IMR-90 (cell line): ENCODE results near the gene D2HGDH. TPM values are rescaled to one million over a fixed set of nuclear protein-coding genes. Genes with fewer than 3 reads are reported as not detected.

Experiments used
- ATAC-seq: fragments of 200-7000 bp; cut with Tn5 transposase; 2 replicates; pipeline ENCODE4 v1.9.1; 2020; ENCODE audit warnings: low read depth, mild to moderate bottlenecking, moderate library complexity
- BruUV-seq: library from RNA; stranded (reverse); fragments of 400-500 nt; replicated peaks from 2 replicates; lab custom pipeline; 2021; lab: Mats Ljungman, UMichigan
- CTCF ChIA-PET: fragments of 300-600 bp; formaldehyde crosslinking; extraction: SDS; loops from one replicate; lab custom pipeline; 2021; ENCODE audit warnings: antibody characterized with exemption; lab: Yijun Ruan, JAX
- POLR2A ChIA-PET: fragments of 300-600 bp; sonication (Branson Sonifier 250); formaldehyde crosslinking; loops from one replicate; lab custom pipeline; 2022; ENCODE audit warnings: antibody characterized with exemption; ENCODE audit not compliant: unreplicated experiment; lab: Charles Lee
- DNase-seq: peaks from one replicate; pipeline ENCODE4 v3.0.0; 2013
- H2AFZ ChIP-seq: replicated peaks from 2 replicates; pipeline ENCODE3; 2013; ENCODE audit warnings: low read length, mild to moderate bottlenecking; ENCODE audit not compliant: poor library complexity
- H2AK5ac ChIP-seq: 2 replicates; pipeline ENCODE4 v1.6.1; 2013; ENCODE audit warnings: low read depth, low read length, inconsistent platforms
- H2AK9ac ChIP-seq: replicated peaks from 2 replicates; pipeline ENCODE3; 2013; ENCODE audit warnings: mild to moderate bottlenecking, low read depth, low read length, moderate library complexity; ENCODE audit not compliant: poor library complexity
- H2BK120ac ChIP-seq: 2 replicates; pipeline ENCODE4 v1.6.1; 2013; ENCODE audit warnings: low read depth, low read length, inconsistent platforms
- H2BK15ac ChIP-seq: 3 replicates; pipeline ENCODE4 v1.6.1; 2013; ENCODE audit warnings: low read depth, low read length, inconsistent platforms
- H2BK20ac ChIP-seq: 2 replicates; pipeline ENCODE4 v1.6.1; 2013; ENCODE audit warnings: low read depth, mild to moderate bottlenecking, inconsistent platforms, low read length, moderate library complexity
- H2BK5ac ChIP-seq: 2 replicates; pipeline ENCODE4 v1.6.1; 2013; ENCODE audit warnings: mild to moderate bottlenecking, low read depth, low read length, inconsistent platforms; ENCODE audit not compliant: poor library complexity, severe bottlenecking
- H3K14ac ChIP-seq: replicated peaks from 2 replicates; pipeline ENCODE4 v1.6.1; 2013; ENCODE audit warnings: low read depth, low read length, inconsistent platforms
- H3K18ac ChIP-seq: 2 replicates; pipeline ENCODE4 v1.6.1; 2013; ENCODE audit warnings: low read depth, low read length, control low read depth
- H3K23ac ChIP-seq: 2 replicates; pipeline ENCODE4 v1.6.1; 2013; ENCODE audit warnings: low read depth, low read length, inconsistent platforms
- H3K27ac ChIP-seq: 2 replicates; pipeline ENCODE4 v1.5.1; 2013; ENCODE audit warnings: mild to moderate bottlenecking, control low read depth, low read length; ENCODE audit not compliant: insufficient read depth
- H3K27me3 ChIP-seq: 2 replicates; pipeline ENCODE4 v1.6.1; 2013; ENCODE audit warnings: low read length; ENCODE audit not compliant: control insufficient read depth, insufficient read depth
- H3K36me3 ChIP-seq: 2 replicates; pipeline ENCODE4 v1.6.1; 2013; ENCODE audit warnings: low read length, mixed read lengths; ENCODE audit not compliant: control insufficient read depth, insufficient read depth
- H3K4ac ChIP-seq: 2 replicates; pipeline ENCODE4 v1.6.1; 2013; ENCODE audit warnings: low read depth, low read length, inconsistent platforms
- H3K4me1 ChIP-seq: 2 replicates; pipeline ENCODE4 v1.6.1; 2013; ENCODE audit warnings: low read length, mixed read lengths; ENCODE audit not compliant: control insufficient read depth, insufficient read depth
- H3K4me2 ChIP-seq: 2 replicates; pipeline ENCODE4 v1.6.1; 2013; ENCODE audit warnings: low read depth, mild to moderate bottlenecking, control low read depth, low read length, moderate library complexity
- H3K4me3 ChIP-seq: 2 replicates; pipeline ENCODE4 v1.5.1; 2013; ENCODE audit warnings: low read depth, mild to moderate bottlenecking, control low read depth, low read length, moderate library complexity; ENCODE audit not compliant: insufficient read depth
- H3K56ac ChIP-seq: 2 replicates; pipeline ENCODE4 v1.6.1; 2013; ENCODE audit warnings: low read length, inconsistent platforms; ENCODE audit not compliant: insufficient read depth; ENCODE audit errors: extremely low read depth
- H3K79me1 ChIP-seq, 2 experiments: 2 replicates each; pipeline ENCODE4 v1.6.1; 2013; ENCODE audit warnings: low read length in 2 of 2, inconsistent platforms in 1 of 2, low read depth in 1 of 2
- H3K9ac ChIP-seq: 2 replicates; pipeline ENCODE4 v1.6.1; 2013; ENCODE audit warnings: low read depth, low read length, control low read depth
- H3K9me1 ChIP-seq: 2 replicates; pipeline ENCODE4 v1.6.1; 2013; ENCODE audit warnings: low read length, inconsistent platforms; ENCODE audit not compliant: insufficient read depth
- H3K9me3 ChIP-seq: 2 replicates; pipeline ENCODE4 v1.6.1; 2013; ENCODE audit warnings: low read length; ENCODE audit not compliant: control insufficient read depth, insufficient read depth
- H4K20me1 ChIP-seq: 2 replicates; pipeline ENCODE4 v1.6.1; 2013; ENCODE audit warnings: low read length, inconsistent platforms; ENCODE audit not compliant: insufficient read depth
- H4K5ac ChIP-seq: 2 replicates; pipeline ENCODE4 v1.6.1; 2013; ENCODE audit warnings: mild to moderate bottlenecking, low read depth, low read length, control low read depth
- H4K8ac ChIP-seq, 2 experiments: 2 replicates each; pipeline ENCODE4 v1.6.1; 2013; ENCODE audit warnings: low read depth in 2 of 2, low read length in 2 of 2, control low read depth in 1 of 2, inconsistent platforms in 1 of 2
- H4K91ac ChIP-seq: 2 replicates; pipeline ENCODE4 v1.6.1; 2013; ENCODE audit warnings: low read depth, low read length, inconsistent platforms; ENCODE audit not compliant: insufficient read depth
- BHLHE40 ChIP-seq: fragments of 150-350 bp; IDR thresholded peaks from 2 replicates; pipeline ENCODE4 v1.6.1; 2016; ENCODE audit warnings: mild to moderate bottlenecking, low read depth, low read length
- CEBPB ChIP-seq: IDR thresholded peaks from 2 replicates; pipeline ENCODE4 v1.6.1; 2012; ENCODE audit warnings: low read depth, low read length, improper control_type of control experiment
- CTCF ChIP-seq: conservative IDR thresholded peaks from 2 replicates; pipeline ENCODE4 v1.5.1; 2012; ENCODE audit warnings: mild to moderate bottlenecking, low read depth, low read length, improper control_type of control experiment
- ELK1 ChIP-seq: fragments of 150-350 bp; IDR thresholded peaks from 2 replicates; pipeline ENCODE4 v1.6.1; 2016; ENCODE audit warnings: low read depth, mild to moderate bottlenecking, low read length, moderate library complexity, borderline replicate concordance
- FOS ChIP-seq: fragments of 150-350 bp; IDR thresholded peaks from 2 replicates; pipeline ENCODE4 v1.6.1; 2016; ENCODE audit warnings: low read depth, low read length
- MAZ ChIP-seq: IDR thresholded peaks from 2 replicates; pipeline ENCODE4 v1.6.1; 2012; ENCODE audit warnings: low read depth, mild to moderate bottlenecking, low read length, improper control_type of control experiment, moderate library complexity, borderline replicate concordance
- MXI1 ChIP-seq: IDR thresholded peaks from 2 replicates; pipeline ENCODE4 v1.6.1; 2012; ENCODE audit warnings: low read depth, mild to moderate bottlenecking, low read length, moderate library complexity, borderline replicate concordance
- NFE2L2 ChIP-seq: fragments of 150-350 bp; IDR thresholded peaks from 2 replicates; pipeline ENCODE4 v1.6.1; 2016; ENCODE audit warnings: low read depth, mild to moderate bottlenecking, low read length
- POLR2A ChIP-seq: IDR thresholded peaks from 2 replicates; pipeline ENCODE4 v1.6.1; 2012; ENCODE audit warnings: mild to moderate bottlenecking, low read depth, low read length
- RFX5 ChIP-seq: IDR thresholded peaks from 2 replicates; pipeline ENCODE4 v1.8.0; 2012; ENCODE audit warnings: low read depth, mild to moderate bottlenecking, low read length, moderate library complexity
- WGBS, 2 experiments: methylation state at CpG; one replicate each; pipeline versions ENCODE4 v1.1.5 to v1.1.7; 2013; ENCODE audit warnings: missing lambda C conversion rate in 2 of 2; ENCODE audit not compliant: insufficient read length in 1 of 2; ENCODE audit errors: extremely low coverage in 2 of 2; 5-methylcytosine and 5-hydroxymethylcytosine counted together
- dilution Hi-C: fragments of 300-500 bp; cut with HindIII; formaldehyde crosslinking; loops from one replicate; pipeline ENCODE4 v1.14.3; 2018; ENCODE audit warnings: low sequenced_read_pairs; ENCODE audit not compliant: unreplicated experiment
- in situ Hi-C: fragments of 300-500 bp; cut with MboI; formaldehyde crosslinking; loops from 3 replicates; pipeline ENCODE4 v1.14.3; 2019; ENCODE audit warnings: low sequenced_read_pairs, inconsistent platforms, mixed read lengths
- intact Hi-C: fragments of 100-400 bp; cut with micrococcal nuclease; formaldehyde crosslinking; loops from 2 replicates; pipeline ENCODE4 v1.10.0; 2022
- polyA plus RNA-seq, 3 experiments: library from polyadenylated mRNA; depleted of rRNA; stranded (reverse); fragments of >200 nt; gene quantifications; 2 replicates each; pipeline ENCODE4 v1.2.3, GENCODE V29; 2012; ENCODE audit warnings: low replicate concordance in 1 of 3
- total RNA-seq: library from RNA; depleted of rRNA; stranded (reverse); fragments of >200 nt; gene quantifications from 2 replicates; pipeline ENCODE4 v1.2.3, GENCODE V29; 2012

The D2HGDH gene
- total and polyA plus RNA-seq, 2 of the 4 experiments (the other 2 are of a cell fraction) = 6.3 to 22.1 TPM

GRCh38 chr2:241752689-241753276, 18.4 kb downstream of the D2HGDH start:
- TF ChIP-seq BHLHE40 (no peak), CEBPB (no peak), POLR2A (no peak), NFE2L2 (no peak), MXI1 (no peak), RFX5 (no peak), FOS (no peak), ELK1 (no peak), CTCF (no peak), MAZ (no peak)
- intact Hi-C loops = no loop called here
- WGBS, 2 experiments = 95% methylated on average over 9 of the region's 21 CpGs; no CpG with 5 or more reads in 1 of the 2 experiments

More at GRCh38 chr2:241752689-241753276, 18.4 kb downstream of the D2HGDH start:
- no peak overlapping the region for H3K4ac ChIP-seq
- ChIA-PET POLR2A (no interaction called here), CTCF (no interaction called here)
- no peak overlapping the region for H2BK15ac ChIP-seq
- no peak overlapping the region for H4K91ac ChIP-seq
- H3K27ac ChIP-seq = no peak overlapping the region
- no peak overlapping the region for H3K14ac ChIP-seq
- no peak overlapping the region for H3K23ac ChIP-seq
- H4K8ac ChIP-seq = no peak overlapping the region
- H3K4me1 ChIP-seq = no peaks in the 10 kb centered on the region
- H3K18ac ChIP-seq = no peak overlapping the region
- no peak overlapping the region for H2AK5ac ChIP-seq
- in situ Hi-C loops (no loop called here), dilution Hi-C loops (no loop called here)
- H3K9ac ChIP-seq = no peak overlapping the region
- no peak overlapping the region for H3K56ac ChIP-seq
- BruUV-seq = no TSS peak
- H2BK120ac ChIP-seq = no peak overlapping the region
- no peak overlapping the region for H3K4me3 ChIP-seq
- H3K4me2 ChIP-seq = no peak overlapping the region
- H3K79me1 ChIP-seq = no peaks in the 10 kb centered on the region
- DNase-seq (no peak), ATAC-seq (no peak)
- H4K5ac ChIP-seq = no peak overlapping the region
- H2BK20ac ChIP-seq = no peak overlapping the region
- H2AK9ac ChIP-seq = peak overlapping the region; percentile 28
- no peaks in the 10 kb centered on the region for H3K9me3 ChIP-seq
- no peak overlapping the region for H2BK5ac ChIP-seq
- H4K20me1 ChIP-seq = no peaks in the 10 kb centered on the region; the same call in 1 of the 2 replicates
- H2AFZ ChIP-seq = peak overlapping the region; percentile 33
- H3K9me1 ChIP-seq = no peaks in the 10 kb centered on the region
- H3K27me3 ChIP-seq = no peaks in the 10 kb centered on the region
- peaks cover 46% of the 10 kb centered on the region for H3K36me3 ChIP-seq
